Gastrocnemius medialis (tissue), 4 donors: ENCODE results near the gene PATZ1. TPM values are rescaled to one million over a fixed set of nuclear protein-coding genes. Genes with fewer than 3 reads are reported as not detected.

Experiments
- ATAC-seq, 2 donors: fragments of 150-250 bp; one replicate each; pipeline ENCODE4 v1.9.1; 2016
- DNase-seq, 2 donors: peaks; one replicate each; pipeline ENCODE4 v3.0.0-alpha.2; 2019
- H3K27ac ChIP-seq, 4 donors: fragments of 200-600 bp; sonication (generic); 1 replicate in 1 of 4; 2 replicates in 3 of 4; pipeline ENCODE4 v1.5.1; 2016 to 2018; ENCODE audit warnings: mild to moderate bottlenecking in 2 of 4, moderate library complexity in 1 of 4
- H3K27me3 ChIP-seq, 3 donors: fragments of 200-600 bp; sonication (generic) in 2 of 3; 1 replicate in 1 of 3; 2 replicates in 2 of 3; pipeline versions ENCODE4 v1.5.1 to v1.6.0; 2016 to 2019; ENCODE audit warnings: mild to moderate bottlenecking in 1 of 3, moderate library complexity in 1 of 3
- H3K36me3 ChIP-seq, 2 donors: fragments of 200-600 bp; sonication (generic) in 1 of 2; one replicate each; pipeline ENCODE4 v1.5.1; 2017 to 2018
- H3K4me1 ChIP-seq, 2 donors: fragments of 200-600 bp; sonication (generic) in 1 of 2; one replicate each; pipeline ENCODE4 v1.5.1; 2016 to 2017; ENCODE audit warnings: mild to moderate bottlenecking in 2 of 2
- H3K4me3 ChIP-seq, 4 donors: fragments of 200-600 bp; sonication (generic) in 3 of 4; 1 replicate in 1 of 4; 2 replicates in 3 of 4; pipeline ENCODE4 v1.5.1; 2016 to 2019; ENCODE audit warnings: mild to moderate bottlenecking in 2 of 4
- H3K9me3 ChIP-seq, 3 donors: fragments of 200-600 bp; sonication (generic) in 2 of 3; 1 replicate in 1 of 3; 2 replicates in 2 of 3; pipeline ENCODE4 v1.5.1; 2016 to 2019
- POLR2A ChIP-seq, 2 donors: fragments of 450-650 bp; IDR thresholded peaks; one replicate each; pipeline ENCODE4 v1.6.1; 2017; ENCODE audit warnings: antibody characterized with exemption in 2 of 2, mild to moderate bottlenecking in 2 of 2, moderate library complexity in 2 of 2
- in situ Hi-C, 4 donors: fragments of 200-750 bp; cut with MboI; loops; one replicate each; pipeline versions ENCODE4 v1.15.0 to v1.8.0; 2017; ENCODE audit warnings: low sequenced_read_pairs in 4 of 4
- intact Hi-C: fragments of 100-400 bp; cut with DNase I; formaldehyde crosslinking; loops from one replicate; pipeline ENCODE4 v1.15.1; 2023; ENCODE audit warnings: low total_unique reads
- total RNA-seq, 4 donors: library from RNA; depleted of rRNA; stranded (reverse); fragments of >200 nt; gene quantifications; one replicate each; pipeline versions ENCODE4 v1.1.0 to v1.2.3, GENCODE V29; 2016
- TF ChIP-seq, protein P1 (sequence below), 5 experiments: fragments of 450-650 bp in 3 of 5; fragments of 200-600 bp in 2 of 5; sonication (generic) in 2 of 5; IDR thresholded peaks in 4 of 5; conservative IDR thresholded peaks in 1 of 5; 1 replicate in 4 of 5; 2 replicates in 1 of 5; pipeline ENCODE4 v1.5.1; 2016 to 2019; ENCODE audit warnings: antibody characterized with exemption in 5 of 5, mild to moderate bottlenecking in 3 of 5, moderate library complexity in 3 of 5

Gene PATZ1
- total RNA-seq, 4 donors from 2014 or later = 8.4 to 11.5 (median 9.2) TPM

DNA sequence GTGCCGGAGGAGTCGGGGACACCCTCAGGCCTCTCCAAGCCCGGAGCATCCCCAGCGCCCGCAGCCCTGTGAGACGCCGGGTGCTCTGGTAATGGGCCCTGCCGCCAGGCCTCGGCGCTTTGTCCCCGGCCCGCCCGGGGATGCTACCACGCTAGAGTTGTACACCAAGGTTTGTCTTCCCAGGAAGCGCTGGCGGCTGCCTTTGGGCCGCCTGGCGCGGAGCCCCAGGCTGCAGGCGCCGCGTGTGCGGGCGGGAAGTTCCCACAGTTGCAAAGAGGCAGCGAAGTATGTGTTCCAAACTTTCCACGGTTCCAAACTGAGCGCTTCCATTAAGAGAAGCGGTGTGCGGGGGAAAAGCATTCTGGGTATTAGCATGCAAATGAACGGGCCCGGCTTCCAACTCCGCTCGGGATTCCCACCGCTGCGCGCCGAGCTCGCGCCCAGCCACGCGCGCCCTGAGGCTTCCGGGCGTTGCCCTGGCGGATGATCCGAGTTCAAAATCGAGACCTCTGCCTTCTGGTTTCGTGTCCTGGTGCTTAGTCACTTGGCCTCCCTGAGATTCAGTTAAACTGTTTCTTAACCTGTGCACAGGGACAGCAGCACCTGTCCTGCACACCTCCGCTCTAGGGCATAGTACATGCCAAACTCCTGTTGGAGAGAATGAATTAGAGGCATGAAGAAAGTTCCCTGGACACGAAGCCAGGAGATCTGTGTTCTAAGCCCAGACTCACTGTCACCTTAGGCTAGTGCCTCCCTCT is 1.3 kb upstream of the PATZ1 start:
- DNase-seq (peak in 1 of 2 donors; percentile 44), ATAC-seq (peak; percentile 45 to 53)
- Histone ChIP-seq H3K27me3 (no peaks in the 10 kb centered on the region), H3K9me3 (no peaks in the 10 kb centered on the region), H3K4me3 (peak overlapping the region; percentile 79 to 98 (median 83)), H3K4me1 (peaks cover 24 to 42% of the 10 kb centered on the region in 2 donors), H3K27ac (peak overlapping the region; percentile 80 to 86 (median 83)), H3K36me3 (no peaks in the 10 kb centered on the region)
- in situ Hi-C loops (loop anchor here in 2 of 4 donors (5.0 to 25.0 kb wide), 2 partner anchors 50 to 290 kb away; partner anchors contain the start of gene DRG1 (in 1 of the 2)), intact Hi-C loops (loop anchor here (5.0 kb wide), 2 partner anchors 145 to 285 kb away; no protein-coding TSS in a partner anchor)
- no peak for TF ChIP-seq POLR2A (IDR thresholded peaks at IDR 0.05)
- TF ChIP-seq, protein P1, sequence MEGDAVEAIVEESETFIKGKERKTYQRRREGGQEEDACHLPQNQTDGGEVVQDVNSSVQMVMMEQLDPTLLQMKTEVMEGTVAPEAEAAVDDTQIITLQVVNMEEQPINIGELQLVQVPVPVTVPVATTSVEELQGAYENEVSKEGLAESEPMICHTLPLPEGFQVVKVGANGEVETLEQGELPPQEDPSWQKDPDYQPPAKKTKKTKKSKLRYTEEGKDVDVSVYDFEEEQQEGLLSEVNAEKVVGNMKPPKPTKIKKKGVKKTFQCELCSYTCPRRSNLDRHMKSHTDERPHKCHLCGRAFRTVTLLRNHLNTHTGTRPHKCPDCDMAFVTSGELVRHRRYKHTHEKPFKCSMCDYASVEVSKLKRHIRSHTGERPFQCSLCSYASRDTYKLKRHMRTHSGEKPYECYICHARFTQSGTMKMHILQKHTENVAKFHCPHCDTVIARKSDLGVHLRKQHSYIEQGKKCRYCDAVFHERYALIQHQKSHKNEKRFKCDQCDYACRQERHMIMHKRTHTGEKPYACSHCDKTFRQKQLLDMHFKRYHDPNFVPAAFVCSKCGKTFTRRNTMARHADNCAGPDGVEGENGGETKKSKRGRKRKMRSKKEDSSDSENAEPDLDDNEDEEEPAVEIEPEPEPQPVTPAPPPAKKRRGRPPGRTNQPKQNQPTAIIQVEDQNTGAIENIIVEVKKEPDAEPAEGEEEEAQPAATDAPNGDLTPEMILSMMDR (IDR thresholded peaks at IDR 0.05 in 4 of 5, conservative IDR thresholded peaks at IDR 0.05 in 1 of 5) = no peak

DNA sequence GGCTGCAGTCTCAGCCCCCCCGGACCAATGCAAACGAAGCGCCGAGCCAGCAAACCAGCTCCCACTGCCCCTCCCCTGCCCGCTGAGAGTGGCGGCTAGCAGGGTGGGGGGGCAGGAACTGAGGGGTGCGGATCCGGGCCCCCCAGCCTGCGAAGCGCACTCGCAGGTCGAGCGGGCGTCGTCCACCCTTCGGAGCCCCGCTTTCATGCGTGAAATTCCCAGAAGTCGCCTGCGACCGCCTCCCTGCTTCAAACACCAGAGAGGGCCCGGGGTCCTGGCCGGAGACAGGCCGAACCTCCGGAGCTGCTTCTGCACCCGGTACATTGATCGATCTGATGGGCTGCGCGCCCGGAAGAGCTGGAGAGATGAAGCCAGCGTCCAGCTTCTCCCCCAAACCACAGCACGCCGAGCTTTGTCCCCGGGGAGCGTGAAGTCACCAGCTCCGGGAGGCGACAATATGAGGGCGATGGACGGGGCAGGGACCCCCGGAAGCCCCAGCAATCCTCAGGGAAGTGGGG is 646 bp upstream of the PATZ1 start:
- Histone ChIP-seq H3K36me3 (no peaks in the 10 kb centered on the region), H3K9me3 (no peaks in the 10 kb centered on the region), H3K27me3 (no peaks in the 10 kb centered on the region), H3K27ac (peak overlapping the region; percentile 80 to 86 (median 83)), H3K4me3 (peak overlapping the region; percentile 79 to 98 (median 83)), H3K4me1 (peaks cover 24 to 42% of the 10 kb centered on the region in 2 donors)
- ATAC-seq = peak in 1 of 2 donors; percentile 1
- intact Hi-C loops (loop anchor here (1.0 to 5.0 kb wide), 3 partner anchors 53 to 286 kb away; partner anchors contain the start of gene DRG1), in situ Hi-C loops (loop anchor here in 2 of 4 donors (5.0 to 25.0 kb wide), 2 partner anchors 51 to 291 kb away; partner anchors contain the start of gene DRG1 (in 1 of the 2))
- no peak for DNase-seq
- TF ChIP-seq, protein P1 (IDR thresholded peaks at IDR 0.05 in 4 of 5, conservative IDR thresholded peaks at IDR 0.05 in 1 of 5) = no peak
- no peak for TF ChIP-seq POLR2A (IDR thresholded peaks at IDR 0.05)

DNA sequence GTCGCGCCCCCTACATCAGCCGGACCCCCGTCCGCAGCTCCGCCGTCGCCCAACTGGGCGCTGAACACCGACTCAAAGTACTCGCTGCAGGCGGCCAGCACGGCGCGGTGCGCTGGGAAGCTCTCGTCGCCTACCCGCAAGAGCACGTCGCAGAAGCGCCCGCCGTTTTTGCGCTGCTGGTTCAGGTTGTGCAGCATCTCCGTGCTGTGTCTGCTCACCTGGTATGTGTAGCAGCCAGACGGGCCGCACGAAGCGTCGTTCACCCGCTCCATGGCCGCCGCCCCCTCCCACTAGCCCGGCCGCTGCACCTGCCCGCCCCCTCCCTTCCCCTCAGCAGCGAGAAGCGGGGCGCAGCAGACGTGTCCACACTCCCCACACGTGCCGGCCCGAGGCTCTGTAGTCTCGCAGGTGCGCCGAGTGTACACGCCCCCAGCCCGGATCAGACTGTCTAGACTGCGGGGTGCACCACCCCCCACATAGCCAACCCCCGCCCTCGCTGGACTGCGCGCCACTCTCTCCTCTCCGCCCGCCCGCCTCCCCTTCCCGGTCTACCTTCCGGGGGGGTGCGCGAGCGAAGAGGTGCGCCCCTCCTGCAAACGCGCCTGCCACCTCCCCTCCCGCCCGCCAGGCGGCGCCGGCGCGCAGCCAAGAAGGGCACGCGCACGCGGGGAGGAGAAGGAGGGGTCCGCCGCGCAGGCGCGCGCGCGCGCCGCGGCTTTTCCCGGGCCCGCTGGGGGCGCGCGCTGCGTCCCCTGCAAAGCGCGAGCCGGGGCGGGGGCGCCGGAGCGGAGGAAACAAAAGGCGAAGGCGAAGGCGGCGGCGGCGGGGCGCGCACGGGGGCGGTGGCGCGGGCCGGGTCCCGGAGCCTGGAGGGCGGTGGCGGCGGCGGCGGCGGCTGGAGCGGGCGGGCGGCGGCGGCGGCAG is 553 bp downstream of the PATZ1 start:
- Histone ChIP-seq H3K4me3 (peak overlapping the region; percentile 79 to 98 (median 83)), H3K36me3 (peaks cover 0 to 6% of the 10 kb centered on the region in 2 donors), H3K4me1 (peaks cover 24 to 42% of the 10 kb centered on the region in 2 donors), H3K9me3 (no peaks in the 10 kb centered on the region), H3K27me3 (no peaks in the 10 kb centered on the region), H3K27ac (peak overlapping the region; percentile 80 to 86 (median 83))
- peak; percentile 47 to 78 for DNase-seq
- intact Hi-C loops (loop anchor here (1.0 to 5.0 kb wide), 4 partner anchors 54 to 287 kb away; partner anchors contain the start of gene DRG1), in situ Hi-C loops (loop anchor here in 2 of 4 donors (5.0 to 25.0 kb wide), 2 partner anchors 52 to 292 kb away; partner anchors contain the start of gene DRG1 (in 1 of the 2))
- peak; percentile 79 to 83 for ATAC-seq
- TF ChIP-seq, protein P1 (IDR thresholded peaks at IDR 0.05 in 4 of 5, conservative IDR thresholded peaks at IDR 0.05 in 1 of 5) = peak; percentile 76 to 97 (median 94)
- peak; percentile 30 to 36 for TF ChIP-seq POLR2A (IDR thresholded peaks at IDR 0.05)
